Neural cell (in vitro differentiated cells): ENCODE results near the gene PRKAG2.

Source experiments
- POLR2AphosphoS5 ChIP-seq: IDR thresholded peaks from 2 replicates; pipeline ENCODE4 v1.6.1; 2012
- TAF1 ChIP-seq: IDR thresholded peaks from 2 replicates; pipeline ENCODE4 v1.6.1; 2012; ENCODE audit warnings: low read depth
- TF ChIP-seq, protein P1 (sequence below): fragments of 450-650 bp; IDR thresholded peaks from 2 replicates; pipeline ENCODE4 v1.5.1; 2014; ENCODE audit warnings: antibody characterized with exemption, mild to moderate bottlenecking, moderate library complexity; ENCODE audit not compliant: poor library complexity, severe bottlenecking

DNA sequence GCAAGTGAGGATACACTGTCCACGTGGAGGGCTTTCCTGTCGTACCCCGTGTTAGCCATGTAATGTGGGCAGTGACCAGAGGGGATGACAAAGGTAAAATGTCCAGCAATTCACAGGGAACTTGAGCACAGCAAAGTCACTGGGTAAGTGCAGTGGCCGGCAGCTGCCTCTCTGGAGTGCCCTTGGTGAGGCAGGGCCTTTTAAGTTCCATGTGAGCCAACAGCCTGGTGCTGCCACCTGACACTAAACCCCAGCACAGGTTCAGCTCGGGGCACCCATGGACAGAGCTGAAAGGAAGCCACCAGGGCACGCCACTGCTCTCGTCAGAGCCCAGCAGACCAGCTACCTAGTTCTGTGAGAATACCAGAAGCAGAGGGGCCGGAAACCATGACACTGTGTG lies 168.3 kb downstream of the PRKAG2 start:
- TF ChIP-seq, protein P1, sequence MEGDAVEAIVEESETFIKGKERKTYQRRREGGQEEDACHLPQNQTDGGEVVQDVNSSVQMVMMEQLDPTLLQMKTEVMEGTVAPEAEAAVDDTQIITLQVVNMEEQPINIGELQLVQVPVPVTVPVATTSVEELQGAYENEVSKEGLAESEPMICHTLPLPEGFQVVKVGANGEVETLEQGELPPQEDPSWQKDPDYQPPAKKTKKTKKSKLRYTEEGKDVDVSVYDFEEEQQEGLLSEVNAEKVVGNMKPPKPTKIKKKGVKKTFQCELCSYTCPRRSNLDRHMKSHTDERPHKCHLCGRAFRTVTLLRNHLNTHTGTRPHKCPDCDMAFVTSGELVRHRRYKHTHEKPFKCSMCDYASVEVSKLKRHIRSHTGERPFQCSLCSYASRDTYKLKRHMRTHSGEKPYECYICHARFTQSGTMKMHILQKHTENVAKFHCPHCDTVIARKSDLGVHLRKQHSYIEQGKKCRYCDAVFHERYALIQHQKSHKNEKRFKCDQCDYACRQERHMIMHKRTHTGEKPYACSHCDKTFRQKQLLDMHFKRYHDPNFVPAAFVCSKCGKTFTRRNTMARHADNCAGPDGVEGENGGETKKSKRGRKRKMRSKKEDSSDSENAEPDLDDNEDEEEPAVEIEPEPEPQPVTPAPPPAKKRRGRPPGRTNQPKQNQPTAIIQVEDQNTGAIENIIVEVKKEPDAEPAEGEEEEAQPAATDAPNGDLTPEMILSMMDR, result no peak
- TF ChIP-seq TAF1 (no peak), POLR2AphosphoS5 (no peak)
